ENCODE results near the gene SLC1A2.

SLC1A2 gene

GRCh38 chr11:35419184-35419829 lies at the start of gene SLC1A2:
SLC1A2 (minus strand) TSS chr11:35419558; CDS start chr11:35418966, 592 bp downstream.
- DNase-seq (ENCODE audit: low read depth in 2 of 2) = no peak

GRCh38 chr11:35466058-35466457 lies 46.7 kb upstream of the SLC1A2 start:
- DNase-seq (ENCODE audit: low read depth in 2 of 2) = no peak

- DNase-seq (ENCODE audit: low read depth in 2 of 2) = no peak
These were observed 45.0 kb upstream of the SLC1A2 start for GRCh38 chr11:35464308-35464707.

GRCh38 chr11:35463331-35463751 lies 44.0 kb upstream of the SLC1A2 start:
- no peak for DNase-seq (ENCODE audit: low read depth in 2 of 2)

- DNase-seq (ENCODE audit: low read depth in 2 of 2) = no peak
These were observed 42.7 kb upstream of the SLC1A2 start for GRCh38 chr11:35461917-35462538.

GRCh38 chr11:35459489-35459888 lies 40.1 kb upstream of the SLC1A2 start:
- no peak for DNase-seq (ENCODE audit: low read depth in 2 of 2)

- DNase-seq (ENCODE audit: low read depth in 2 of 2) = no peak
These were observed 39.5 kb upstream of the SLC1A2 start for GRCh38 chr11:35458846-35459245.

GRCh38 chr11:35454362-35454761 lies 35.0 kb upstream of the SLC1A2 start:
- DNase-seq (ENCODE audit: low read depth in 2 of 2) = no peak

GRCh38 chr11:35436581-35437250 lies 17.4 kb upstream of the SLC1A2 start:
- DNase-seq (ENCODE audit: low read depth in 2 of 2) = no peak

GRCh38 chr11:35433588-35433987 lies 14.2 kb upstream of the SLC1A2 start:
- DNase-seq (ENCODE audit: low read depth in 2 of 2) = no peak

- DNase-seq (ENCODE audit: low read depth in 2 of 2) = no peak
These were observed 13.1 kb upstream of the SLC1A2 start for GRCh38 chr11:35432464-35432863.

- no peak for DNase-seq (ENCODE audit: low read depth in 2 of 2)
These were observed 7.7 kb upstream of the SLC1A2 start for GRCh38 chr11:35427071-35427470.

GRCh38 chr11:35426351-35426750 lies 7.0 kb upstream of the SLC1A2 start:
- DNase-seq (ENCODE audit: low read depth in 2 of 2) = no peak

GRCh38 chr11:35425603-35426212 lies 6.3 kb upstream of the SLC1A2 start:
- DNase-seq (ENCODE audit: low read depth in 2 of 2) = no peak

GRCh38 chr11:35424157-35424940 lies 5.0 kb upstream of the SLC1A2 start:
- DNase-seq (ENCODE audit: low read depth in 2 of 2) = no peak

- DNase-seq (ENCODE audit: low read depth in 2 of 2) = no peak
These were observed 1.0 kb upstream of the SLC1A2 start for GRCh38 chr11:35420371-35420770.

- DNase-seq (ENCODE audit: low read depth in 2 of 2) = no peak
These were observed 524 bp upstream of the SLC1A2 start for GRCh38 chr11:35419830-35420333.

GRCh38 chr11:35418282-35419183 lies 825 bp downstream of the SLC1A2 start:
- DNase-seq (ENCODE audit: low read depth in 2 of 2) = no peak

- DNase-seq (ENCODE audit: low read depth in 2 of 2) = no peak
These were observed 3.9 kb downstream of the SLC1A2 start for GRCh38 chr11:35415487-35415886.

GRCh38 chr11:35414776-35415175 lies 4.6 kb downstream of the SLC1A2 start:
- no peak for DNase-seq (ENCODE audit: low read depth in 2 of 2)

- no peak for DNase-seq (ENCODE audit: low read depth in 2 of 2)
These were observed 5.0 kb downstream of the SLC1A2 start for GRCh38 chr11:35414311-35414710.

Data from stimulated activated CD4-positive, alpha-beta T cell treated with anti-CD3 and anti-CD28 coated beads, Interleukin-15, amount 100 ng/mL, for 48 hours (primary cell).